CD4-positive, alpha-beta T cell treated with Interferon gamma for 1 hour (primary cell): ENCODE data around the gene PROSER1.
"Not testable (repeated sequence)": the region's sequence is repeated elsewhere in the genome, so short reads cannot be mapped to it uniquely, and the experiment has no call there.

Experiments used
- DNase-seq: peaks from one replicate; pipeline ENCODE4 v3.0.0-alpha.2; 2020

Gene PROSER1

DNA sequence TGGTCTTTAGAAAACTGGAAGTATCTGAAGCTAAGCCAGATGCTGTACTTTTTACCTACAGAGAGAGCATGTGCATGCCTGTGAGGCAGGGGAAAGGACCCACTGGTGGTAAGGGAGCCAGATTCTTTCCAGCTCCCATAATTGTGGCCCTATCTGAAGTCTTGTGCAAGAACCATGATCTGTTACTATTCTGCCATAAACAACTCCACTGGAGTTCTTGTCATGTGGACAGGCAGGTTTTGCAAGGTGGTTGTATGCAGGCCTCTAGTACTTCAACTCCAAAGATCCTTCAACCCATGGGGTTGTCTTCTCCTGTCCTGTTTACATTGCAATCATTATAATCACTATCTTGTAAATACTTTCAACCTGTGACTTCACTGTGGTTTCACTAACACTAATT, 14.1 kb downstream of the PROSER1 start:
- no peak for DNase-seq

DNA sequence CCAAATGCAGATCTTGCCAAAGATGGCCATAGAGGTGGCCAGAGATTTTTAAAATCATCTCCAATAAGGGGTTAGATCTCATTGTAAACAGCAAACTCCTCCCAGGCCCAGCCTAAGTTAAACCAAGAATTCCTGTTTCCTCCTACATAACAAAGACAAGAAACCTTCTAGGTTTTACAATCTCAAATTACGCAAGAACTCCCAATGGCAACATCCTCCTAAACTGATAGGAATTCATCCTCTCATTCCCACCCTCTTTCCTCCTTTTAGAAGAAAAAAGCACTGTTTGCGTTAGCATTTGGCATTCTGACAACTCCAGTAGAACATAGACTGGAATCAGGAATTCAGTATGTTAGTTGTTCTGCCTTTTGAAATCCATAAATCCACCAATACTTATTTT, 14.6 kb downstream of the PROSER1 start:
- DNase-seq: no peak

DNA sequence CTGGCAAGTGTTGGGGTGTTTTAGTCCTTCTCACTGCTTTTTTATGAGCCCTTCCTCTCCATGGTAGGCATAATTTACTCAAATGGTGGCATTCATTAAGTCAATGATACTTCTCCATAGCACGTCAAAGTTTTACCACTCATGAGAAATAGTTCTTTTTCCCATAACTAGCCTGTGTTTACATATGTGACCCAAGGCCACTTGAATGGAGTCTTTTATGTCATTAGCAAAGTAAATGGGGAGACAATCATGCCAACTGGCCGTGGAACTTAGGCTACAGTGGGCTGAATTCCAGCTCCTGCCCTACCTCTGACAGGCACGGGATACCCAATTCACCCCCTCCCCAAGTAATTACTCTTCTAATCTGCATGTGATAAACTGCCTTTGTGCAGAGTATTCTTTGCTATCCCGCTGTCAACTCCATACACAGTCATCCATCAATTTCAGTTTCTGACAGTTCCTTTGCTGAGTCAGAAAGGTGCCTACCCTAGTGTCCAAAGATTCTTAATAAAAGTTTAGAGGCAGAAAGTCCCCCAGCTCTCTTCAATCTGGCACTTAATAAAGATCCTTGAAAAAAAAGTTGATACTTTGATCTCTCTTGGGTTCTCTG, 16.9 kb downstream of the PROSER1 start:
- no peak for DNase-seq

DNA sequence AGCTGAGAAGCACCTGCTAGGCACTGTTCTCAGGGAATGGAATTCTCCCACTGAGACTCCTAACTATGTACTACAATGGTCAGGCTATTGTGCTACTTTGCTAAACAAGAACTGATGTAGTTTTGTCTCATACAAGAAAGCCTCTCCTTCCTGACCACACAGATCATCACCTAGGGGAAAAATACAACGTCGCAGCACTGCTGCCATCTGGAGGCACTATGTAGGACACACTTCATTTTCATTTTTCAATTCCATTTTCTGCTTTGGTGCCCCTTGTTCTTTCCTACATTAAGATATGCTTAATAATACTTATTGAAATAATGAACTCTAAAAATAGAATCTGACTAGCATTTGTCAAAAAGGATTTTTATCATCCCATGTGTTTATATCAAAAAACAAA, 21.1 kb downstream of the PROSER1 start:
- no peak for DNase-seq

DNA sequence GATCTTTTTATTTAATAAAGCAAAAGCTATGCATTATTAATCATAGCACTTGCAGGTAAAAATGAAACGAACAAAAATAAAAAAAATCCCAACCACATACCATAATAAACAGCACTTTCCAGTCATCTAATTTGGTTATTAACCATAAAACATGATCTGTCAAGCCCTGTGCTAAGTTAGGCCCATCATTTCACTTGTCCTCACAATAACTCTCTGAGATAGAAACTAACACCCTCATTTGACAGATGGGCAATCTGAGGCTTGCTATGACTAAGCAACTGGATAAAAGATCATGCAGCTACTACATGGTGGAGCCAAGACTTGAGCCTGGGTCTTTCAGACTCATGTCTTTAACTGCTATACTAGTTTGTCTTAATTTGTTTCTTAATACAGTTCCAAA, 21.8 kb downstream of the PROSER1 start:
- no peak for DNase-seq

DNA sequence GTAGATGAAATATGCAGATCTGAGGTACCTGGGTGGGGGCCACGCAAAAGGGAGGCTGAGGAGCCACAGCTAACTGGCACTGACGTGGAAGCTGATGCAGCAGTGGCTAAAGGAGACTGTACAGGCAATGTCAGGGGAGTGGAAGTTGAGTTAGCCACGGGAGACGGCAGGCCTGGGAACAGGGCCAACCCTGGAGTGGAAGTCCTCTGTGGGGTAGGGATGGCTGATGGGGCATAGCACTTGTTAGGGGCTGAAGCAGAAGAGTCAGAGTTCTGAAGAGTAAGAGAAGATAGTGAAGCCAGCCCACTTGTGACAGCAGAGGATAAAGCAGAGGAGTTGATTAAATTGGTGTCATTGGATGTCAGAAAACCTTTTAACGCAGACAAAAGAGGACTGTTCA, 24.4 kb downstream of the PROSER1 start:
- DNase-seq: no peak

DNA sequence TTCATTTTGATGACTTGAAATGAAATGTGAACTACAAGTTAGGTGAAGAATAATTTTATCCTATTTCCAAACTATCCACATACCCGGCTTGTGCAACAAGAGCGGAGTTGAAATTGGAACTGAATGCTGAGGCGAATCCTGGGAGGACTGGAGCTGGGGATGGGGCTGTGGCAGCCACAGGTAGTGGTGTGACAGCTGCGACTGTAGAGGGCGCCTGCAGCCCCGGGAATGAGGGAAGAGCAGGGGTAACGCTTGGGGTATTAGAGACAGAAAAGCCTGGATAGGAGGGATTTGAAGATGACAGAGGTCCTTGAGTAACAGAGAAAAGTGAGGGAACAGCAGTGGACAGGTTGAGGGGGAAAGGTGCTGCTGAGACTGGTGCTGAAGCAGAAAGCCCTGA, 25.3 kb downstream of the PROSER1 start:
- DNase-seq: no peak

DNA sequence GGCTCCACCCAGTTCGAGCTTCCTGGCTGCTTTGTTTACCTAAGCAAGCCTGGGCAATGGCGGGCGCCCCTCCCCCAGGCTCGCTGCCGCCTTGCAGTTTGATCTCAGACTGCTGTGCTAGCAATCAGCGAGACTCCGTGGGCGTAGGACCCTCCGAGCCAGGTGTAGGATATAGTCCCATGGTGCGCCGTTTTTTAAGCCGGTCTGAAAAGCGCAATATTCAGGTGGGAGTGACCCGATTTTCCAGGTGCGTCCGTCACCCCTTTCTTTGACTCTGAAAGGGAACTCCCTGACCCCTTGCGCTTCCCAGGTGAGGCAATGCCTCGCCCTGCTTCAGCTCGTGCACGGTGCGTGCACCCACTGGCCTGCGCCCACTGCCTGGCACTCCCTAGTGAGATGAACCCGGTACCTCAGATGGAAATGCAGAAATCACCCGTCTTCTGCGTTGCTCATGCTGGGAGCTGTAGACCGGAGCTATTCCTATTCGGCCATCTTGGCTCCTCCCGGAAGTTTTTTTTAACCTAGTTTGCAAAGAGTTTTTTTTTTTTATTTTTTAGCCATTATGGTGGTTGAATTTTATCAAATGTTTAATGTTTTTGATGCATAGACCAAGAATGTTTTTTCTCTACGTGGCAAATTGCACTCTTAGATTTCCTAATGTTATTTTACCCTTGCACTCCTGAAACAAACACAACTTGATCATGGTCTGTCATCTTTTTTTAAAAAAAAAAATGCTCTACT, 31.3 kb downstream of the PROSER1 start:
- DNase-seq: not testable (repeated sequence)

DNA sequence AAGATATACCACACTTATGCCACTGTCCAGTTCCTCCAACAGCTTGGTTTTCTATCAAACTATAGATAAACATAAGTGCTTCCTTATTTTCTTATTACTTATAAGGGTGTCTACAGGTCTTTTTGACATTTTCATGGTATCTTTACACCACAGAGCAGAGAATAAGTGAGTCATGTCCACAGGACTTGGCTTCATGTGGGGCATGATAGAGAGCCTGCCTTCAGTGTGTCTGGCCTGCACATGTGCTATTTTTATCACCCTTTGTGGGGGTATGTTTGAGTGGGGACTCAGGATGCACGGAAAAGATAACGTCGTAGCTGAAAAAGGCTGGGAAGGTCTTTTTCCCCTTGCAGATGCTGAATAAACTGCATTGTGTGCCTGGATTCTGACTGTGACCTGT, 39.1 kb downstream of the PROSER1 start:
- no peak for DNase-seq

DNA sequence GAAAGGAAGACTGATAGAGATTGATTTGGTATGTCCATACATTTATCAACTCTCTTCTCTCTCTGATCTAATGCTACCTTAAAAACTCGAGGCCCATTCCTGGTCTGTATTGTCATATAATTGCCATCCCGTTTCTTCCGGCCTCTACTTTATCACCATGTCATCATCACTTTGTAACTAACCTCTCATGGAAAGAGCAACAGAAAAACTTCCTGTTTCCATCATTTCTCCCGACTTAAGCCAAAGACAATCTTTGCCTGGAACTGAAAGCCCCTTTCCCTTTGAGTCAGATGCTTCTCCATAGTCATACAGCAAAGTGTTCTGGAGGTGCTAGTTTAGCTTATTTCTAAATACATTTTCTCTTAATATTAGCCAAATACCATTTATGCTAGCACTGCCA, 44.5 kb downstream of the PROSER1 start:
- DNase-seq: no peak

DNA sequence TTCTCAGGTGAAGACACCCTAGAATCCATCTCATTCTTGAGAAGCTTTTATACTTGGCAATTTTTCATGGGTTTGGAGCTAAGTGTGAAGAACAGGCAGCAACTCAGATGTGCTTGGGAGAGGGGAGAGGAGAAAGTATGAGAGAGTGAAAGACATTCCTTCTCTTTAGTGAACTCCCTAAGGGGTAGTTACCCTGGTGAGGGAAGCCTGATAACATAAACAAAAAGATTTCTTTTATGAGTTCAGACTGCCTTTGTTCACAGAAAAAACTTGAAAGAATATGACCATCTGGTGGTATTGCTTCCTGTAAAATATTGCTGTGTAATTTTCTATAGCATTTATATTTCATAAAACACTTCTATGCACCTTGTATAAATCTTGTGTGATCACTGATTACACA, 47.2 kb downstream of the PROSER1 start, which contains the start of gene STOML3:
STOML3 (minus strand) TSS at position 139 of the 400 bp plus-strand sequence; CDS start at position 29, 110 bp downstream.
- no peak for DNase-seq

DNA sequence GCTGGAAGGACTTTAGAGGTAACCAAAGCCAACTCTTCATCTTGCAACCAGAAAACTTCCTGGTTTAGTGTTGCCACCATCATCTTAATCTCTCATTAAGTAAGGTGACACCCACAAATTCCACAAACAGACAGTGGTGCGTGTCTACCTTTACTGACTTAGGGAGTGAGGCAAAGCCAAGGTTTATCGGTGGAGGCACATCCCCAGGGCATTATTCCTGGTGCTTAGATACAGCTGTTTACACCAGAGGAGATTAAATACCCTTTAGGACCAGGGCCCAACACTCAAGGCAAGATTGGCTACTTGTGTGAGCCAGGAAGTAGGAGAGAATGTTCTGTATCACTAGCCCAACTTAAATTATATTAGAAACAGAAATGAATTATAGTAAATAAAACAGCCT, 56.8 kb downstream of the PROSER1 start:
- no peak for DNase-seq

DNA sequence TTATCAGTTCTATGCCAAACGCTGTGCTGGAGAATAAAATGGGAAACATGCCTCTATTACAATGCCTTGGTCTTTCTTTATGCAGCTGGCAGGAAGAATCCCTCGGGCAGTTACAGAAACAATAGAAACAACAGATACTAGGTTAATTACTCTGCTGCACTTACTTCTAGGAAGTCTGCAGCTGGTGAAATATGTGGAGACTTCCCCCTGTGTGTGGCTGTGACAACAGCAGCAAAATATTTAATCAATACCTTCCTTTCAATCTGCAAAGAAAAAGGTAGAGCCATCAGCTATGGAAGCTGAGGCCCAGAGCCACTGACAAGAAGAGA, 57.2 kb downstream of the PROSER1 start:
- no peak for DNase-seq

DNA sequence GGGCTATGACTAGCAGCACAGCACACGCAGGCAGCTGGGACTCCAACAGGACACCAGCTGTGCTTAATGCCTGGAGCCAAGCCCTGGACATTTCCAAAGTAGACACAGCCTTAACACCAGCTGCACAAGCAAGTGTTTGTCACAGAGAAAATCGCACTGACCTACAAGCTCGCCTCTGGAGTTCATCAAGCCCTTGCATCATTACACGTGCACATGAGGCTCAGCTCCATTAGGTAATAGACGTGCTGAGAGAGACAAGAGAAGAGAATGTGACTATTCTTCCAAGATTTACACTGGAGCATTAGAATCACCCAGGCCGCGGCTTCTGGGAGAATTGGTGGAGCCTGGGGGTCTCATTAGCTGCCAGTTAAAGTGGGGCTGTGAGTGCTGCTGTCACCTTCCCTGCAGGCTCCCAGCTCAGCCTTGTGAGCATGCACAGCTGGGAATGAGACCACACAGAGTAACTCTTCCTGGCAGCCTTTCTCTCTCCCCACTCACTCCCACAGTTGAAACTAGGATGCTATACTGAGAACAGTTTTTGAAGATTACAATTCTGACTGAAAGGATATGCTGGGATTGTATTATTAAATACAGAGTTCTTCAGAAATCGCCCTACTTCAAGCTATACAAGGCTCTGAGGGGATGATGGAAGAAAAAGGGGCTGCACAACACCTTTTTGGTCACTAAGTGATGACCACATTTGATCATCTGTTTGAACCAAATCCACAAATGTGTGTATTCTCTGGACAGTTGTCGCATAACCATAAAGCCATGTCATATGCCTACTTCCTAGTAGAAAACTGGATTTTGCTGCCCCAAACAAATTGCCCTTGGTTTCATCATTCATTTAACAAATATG, 57.8 kb downstream of the PROSER1 start:
- no peak for DNase-seq

DNA sequence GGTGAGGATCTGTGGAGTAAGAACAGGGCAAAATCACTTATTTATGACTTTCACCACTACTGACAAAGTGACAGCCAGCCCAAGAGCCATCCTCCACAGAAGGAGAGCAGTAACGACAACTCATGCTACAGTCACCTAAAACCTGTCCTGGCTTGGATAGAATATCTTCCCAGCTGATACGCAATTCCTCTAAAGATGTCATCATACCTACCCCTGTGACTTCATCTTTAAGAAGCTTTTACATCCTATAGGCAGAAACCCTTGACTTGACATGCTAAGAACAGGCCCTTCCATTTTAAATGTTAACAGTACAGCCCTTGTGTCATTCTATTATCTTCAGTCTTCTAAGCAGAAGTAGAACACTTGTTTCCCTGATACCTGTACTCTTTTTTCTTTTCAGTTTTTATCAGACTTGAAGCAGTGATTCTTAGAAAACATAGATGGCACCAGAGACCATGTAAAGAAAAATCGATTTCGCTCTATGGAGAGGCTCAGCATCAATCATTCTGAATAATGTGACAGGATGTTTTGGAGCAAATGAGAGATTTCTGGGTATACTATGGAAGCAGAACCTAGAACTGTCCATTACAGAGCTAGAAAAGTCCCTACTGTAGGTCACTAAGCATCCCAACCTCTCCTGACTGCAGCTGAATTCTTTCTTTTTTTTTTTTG, 67.4 kb downstream of the PROSER1 start:
- DNase-seq: no peak

DNA sequence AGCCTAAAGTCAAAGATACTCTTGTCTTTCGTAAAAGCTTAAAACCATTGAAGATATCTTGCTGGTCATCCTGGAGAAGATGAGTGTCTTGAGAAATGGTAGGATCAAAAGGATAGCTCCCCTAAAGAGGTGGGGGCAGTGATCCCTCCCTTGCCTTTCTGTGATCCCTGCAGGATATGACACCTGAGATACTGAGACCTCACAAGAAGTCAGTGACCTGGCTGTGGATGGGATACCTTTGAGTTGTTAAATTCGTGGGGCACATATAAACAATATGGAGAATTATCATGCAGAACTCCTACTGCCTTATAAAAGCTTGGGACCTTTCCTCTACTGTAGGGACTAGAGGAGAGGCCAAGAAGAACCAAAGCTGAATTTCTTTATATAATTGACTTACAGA, 68.7 kb downstream of the PROSER1 start:
- DNase-seq: no peak

DNA sequence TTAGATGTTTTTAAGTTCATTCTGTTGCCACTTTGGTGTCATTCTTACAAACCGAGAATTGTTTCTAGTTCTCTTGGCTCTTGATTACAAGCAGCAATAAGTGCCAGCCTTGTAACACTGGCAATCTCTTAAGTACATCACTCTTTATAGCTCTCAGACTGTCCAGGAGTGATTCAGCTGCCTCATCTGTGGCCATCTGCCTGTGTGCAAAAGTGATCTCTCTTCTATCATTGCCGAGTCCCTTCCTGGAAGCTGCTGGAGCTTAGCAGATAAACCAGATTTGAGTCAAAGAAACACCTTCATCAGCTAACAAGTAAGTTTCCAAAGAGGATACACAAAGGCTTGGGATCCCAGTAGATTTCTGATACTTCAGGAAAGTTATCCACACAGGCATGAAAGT, 70.4 kb downstream of the PROSER1 start:
- no peak for DNase-seq

DNA sequence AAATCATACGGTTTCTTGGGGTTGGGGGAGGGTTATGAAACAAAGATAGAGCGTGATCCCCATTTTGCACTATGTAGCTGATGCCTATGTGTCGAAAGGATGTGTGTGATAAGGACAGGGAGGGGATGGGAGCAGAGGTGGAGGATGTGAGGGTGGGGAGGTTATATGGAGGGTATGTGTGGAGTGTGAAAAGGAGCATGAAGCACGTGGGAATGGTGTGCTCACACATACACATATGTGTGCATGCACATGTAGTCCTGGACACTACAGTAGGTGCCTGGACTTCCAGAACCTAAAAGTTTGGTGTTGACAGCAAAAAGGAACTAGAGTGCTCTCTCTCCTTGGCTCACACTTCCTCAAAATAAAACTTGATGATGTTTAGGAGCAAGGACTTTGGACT, 72.6 kb downstream of the PROSER1 start:
- no peak for DNase-seq

DNA sequence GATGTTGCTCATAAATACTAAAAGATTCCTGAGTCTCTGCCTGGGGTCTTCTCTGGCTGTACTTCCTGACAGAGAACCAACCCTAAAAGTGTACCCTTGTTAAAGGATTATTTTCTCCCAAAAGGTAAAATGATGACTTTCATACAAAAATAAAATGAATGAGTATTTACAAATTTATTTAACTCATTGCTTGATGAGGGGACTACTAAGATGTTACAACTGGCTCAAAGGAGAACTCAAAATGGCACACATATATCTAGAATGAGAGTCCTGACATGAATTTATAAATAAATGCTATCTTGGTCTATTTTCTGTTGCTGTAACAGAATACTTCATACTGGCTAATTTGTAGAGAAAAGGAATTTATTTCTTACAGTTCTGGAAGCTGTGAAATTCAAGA, 77.7 kb downstream of the PROSER1 start:
- DNase-seq: no peak
